KMS-11 (cell line): Measurements from ENCODE around the gene WFS1.

Experiments used
- H2AFZ ChIP-seq: fragments of 200-600 bp; sonication (generic); 2 replicates; pipeline ENCODE4 v1.6.1; 2016; ENCODE audit warnings: antibody characterized with exemption, mixed run types, low read depth
- H3K27ac ChIP-seq: fragments of 200-600 bp; sonication (generic); 2 replicates; pipeline ENCODE4 v1.6.1; 2016; ENCODE audit warnings: mild to moderate bottlenecking, mixed run types
- H3K27me3 ChIP-seq: fragments of 200-600 bp; sonication (generic); 2 replicates; pipeline ENCODE4 v1.6.1; 2017; ENCODE audit warnings: mild to moderate bottlenecking, low read depth, mixed run types, moderate library complexity; ENCODE audit not compliant: insufficient read depth
- H3K36me3 ChIP-seq: fragments of 200-600 bp; sonication (generic); 2 replicates; pipeline ENCODE4 v1.6.1; 2017; ENCODE audit warnings: mild to moderate bottlenecking, mixed run types; ENCODE audit not compliant: insufficient read depth
- H3K4me1 ChIP-seq: fragments of 200-600 bp; sonication (generic); 2 replicates; pipeline ENCODE4 v1.6.1; 2016; ENCODE audit warnings: mild to moderate bottlenecking, low read depth, mixed run types; ENCODE audit not compliant: poor library complexity, severe bottlenecking
- H3K4me2 ChIP-seq: fragments of 200-600 bp; sonication (generic); 2 replicates; pipeline ENCODE4 v1.7.0; 2016; ENCODE audit warnings: mild to moderate bottlenecking, mixed run types
- H3K4me3 ChIP-seq: fragments of 200-600 bp; sonication (generic); IDR thresholded peaks from 2 replicates; pipeline ENCODE4 v1.6.1; 2017; ENCODE audit warnings: low read depth, low read length, mixed read lengths; ENCODE audit not compliant: insufficient read depth
- H3K79me2 ChIP-seq: fragments of 200-600 bp; sonication (generic); 2 replicates; pipeline ENCODE4 v1.6.1; 2016; ENCODE audit warnings: low read depth, mixed run types; ENCODE audit not compliant: insufficient read depth
- H3K9ac ChIP-seq: fragments of 200-600 bp; sonication (generic); 2 replicates; pipeline ENCODE4 v1.6.1; 2016; ENCODE audit warnings: mild to moderate bottlenecking, mixed run types
- H4K20me1 ChIP-seq: fragments of 200-600 bp; sonication (generic); 2 replicates; pipeline ENCODE4 v1.6.1; 2016; ENCODE audit warnings: mild to moderate bottlenecking, mixed run types; ENCODE audit not compliant: insufficient read depth
- CTCF ChIP-seq: fragments of 200-600 bp; sonication (generic); conservative IDR thresholded peaks from 2 replicates; pipeline ENCODE4 v1.6.1; 2017; ENCODE audit warnings: low read depth, mild to moderate bottlenecking, antibody characterized with exemption, low read length, moderate library complexity, mixed read lengths

The WFS1 gene

DNA sequence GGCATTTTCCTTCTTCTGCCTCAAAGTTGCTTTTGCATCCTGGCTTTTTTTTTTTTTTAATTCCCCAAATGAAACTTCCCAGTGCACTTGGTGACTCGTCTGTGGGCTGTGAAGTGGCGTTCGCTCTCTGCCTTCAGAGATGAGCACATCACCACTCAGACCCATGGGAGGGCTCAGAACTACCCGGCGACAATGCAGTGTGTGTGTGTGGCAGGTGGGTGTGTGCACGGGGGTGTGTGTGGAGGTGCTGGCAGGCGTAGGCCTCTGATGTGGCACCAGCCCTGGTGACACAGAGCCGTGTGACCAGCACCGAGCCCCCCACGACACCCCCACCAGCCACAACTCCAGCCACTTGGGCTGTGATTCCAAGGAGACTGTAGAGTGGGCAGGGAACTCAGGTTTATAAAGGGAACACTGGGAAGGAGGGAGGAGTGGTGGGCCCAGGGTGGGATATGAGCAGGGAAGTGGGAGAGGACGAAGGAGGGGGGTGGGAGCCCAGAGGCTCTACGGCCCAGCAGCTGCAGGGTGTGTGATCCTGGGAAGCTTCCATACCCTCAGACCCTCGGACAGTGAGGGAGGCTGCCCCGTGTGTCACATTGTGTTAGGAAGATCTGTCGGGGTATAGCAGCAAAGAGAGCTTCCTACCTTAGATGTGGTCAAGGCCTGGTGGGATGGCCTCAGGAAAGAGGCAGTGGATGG is 6.0 kb upstream of the WFS1 start:
- H3K4me3 ChIP-seq, result no peak overlapping the region
- no peak overlapping the region for H3K4me2 ChIP-seq
- no peak for TF ChIP-seq CTCF
- no peak overlapping the region for H2AFZ ChIP-seq
- no peaks in the 10 kb centered on the region for H4K20me1 ChIP-seq
- H3K27ac ChIP-seq, result no peak overlapping the region
- no peak overlapping the region for H3K9ac ChIP-seq
- no peaks in the 10 kb centered on the region for H3K79me2 ChIP-seq
- no peaks in the 10 kb centered on the region for H3K36me3 ChIP-seq
- H3K27me3 ChIP-seq, result no peaks in the 10 kb centered on the region; the same call in 1 of the 2 replicates
- no peaks in the 10 kb centered on the region for H3K4me1 ChIP-seq

- no peak overlapping the region for H3K27ac ChIP-seq
- peak; percentile 40 for TF ChIP-seq CTCF
- no peaks in the 10 kb centered on the region for H3K79me2 ChIP-seq
- H3K4me2 ChIP-seq, result no peak overlapping the region
- no peaks in the 10 kb centered on the region for H3K4me1 ChIP-seq
- H4K20me1 ChIP-seq, result no peaks in the 10 kb centered on the region
- no peak overlapping the region for H3K4me3 ChIP-seq
- no peaks in the 10 kb centered on the region for H3K36me3 ChIP-seq
- no peak overlapping the region for H2AFZ ChIP-seq
- no peak overlapping the region for H3K9ac ChIP-seq
- no peaks in the 10 kb centered on the region; the same call in 1 of the 2 replicates for H3K27me3 ChIP-seq
Measured at GRCh38 chr4:6264225-6264540, 5.5 kb upstream of the WFS1 start.

- Histone ChIP-seq H3K9ac (no peak overlapping the region), H3K36me3 (no peaks in the 10 kb centered on the region), H3K27me3 (no peaks in the 10 kb centered on the region; the same call in 1 of the 2 replicates), H3K4me1 (peaks cover under 1% of the 10 kb centered on the region), H4K20me1 (no peaks in the 10 kb centered on the region), H3K79me2 (no peaks in the 10 kb centered on the region), H2AFZ (no peak overlapping the region), H3K4me3 (no peak overlapping the region), H3K4me2 (no peak overlapping the region), H3K27ac (no peak overlapping the region)
- no peak for TF ChIP-seq CTCF
Measured at GRCh38 chr4:6265546-6265945, 4.1 kb upstream of the WFS1 start.

DNA sequence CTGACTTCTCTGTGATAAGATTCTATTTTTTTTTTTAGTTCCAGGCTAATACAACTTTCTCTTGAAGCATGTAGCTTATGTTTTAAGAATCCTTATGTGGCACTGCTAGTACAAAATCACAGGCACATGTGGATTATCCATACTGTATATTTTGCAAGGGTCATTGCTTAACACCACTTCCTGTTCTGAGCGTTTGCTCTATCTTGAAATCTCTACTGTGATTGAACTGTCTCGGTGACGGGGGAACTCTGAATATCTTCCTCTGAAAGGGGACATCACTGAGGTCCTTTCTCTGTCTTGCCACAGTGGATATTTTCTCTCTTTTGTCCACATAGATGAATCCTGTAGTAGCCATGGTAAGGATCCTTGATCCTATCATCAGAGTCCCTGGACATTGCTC is 2.1 kb upstream of the WFS1 start:
- H3K27me3 ChIP-seq, result no peaks in the 10 kb centered on the region; the same call in 1 of the 2 replicates
- no peaks in the 10 kb centered on the region for H3K36me3 ChIP-seq
- no peak overlapping the region for H2AFZ ChIP-seq
- no peak overlapping the region for H3K9ac ChIP-seq
- TF ChIP-seq CTCF, result no peak
- no peaks in the 10 kb centered on the region for H3K79me2 ChIP-seq
- no peak overlapping the region for H3K4me3 ChIP-seq
- H3K27ac ChIP-seq, result no peak overlapping the region
- peaks cover 3% of the 10 kb centered on the region for H3K4me1 ChIP-seq
- H3K4me2 ChIP-seq, result no peak overlapping the region
- no peaks in the 10 kb centered on the region for H4K20me1 ChIP-seq
